Kidney (tissue), 14 donors: Measurements from ENCODE around the gene ACYP1. TPM values are rescaled to one million over a fixed set of nuclear protein-coding genes. Genes with fewer than 3 reads are reported as not detected.

ENCODE experiments used
- DNase-seq, 5 donors: peaks; one replicate each; pipeline ENCODE4 v3.0.0-alpha.2; 2013 to 2020
- FAIRE-seq: peaks from 2 replicates; lab custom pipeline; 2012; peaks lifted over from hg19 to GRCh38; lab: Jason Lieb, UNC
- H3K27ac ChIP-seq, 2 donors: one replicate each; pipeline ENCODE4 v1.7.0; 2013; ENCODE audit warnings: low read depth in 2 of 2, low read length in 2 of 2, inconsistent platforms in 1 of 2
- H3K27me3 ChIP-seq: one replicate; pipeline ENCODE4 v1.7.1; 2013; ENCODE audit warnings: low read length, inconsistent platforms; ENCODE audit not compliant: control insufficient read depth, insufficient read depth
- H3K36me3 ChIP-seq, 3 donors: one replicate each; pipeline versions ENCODE4 v1.7.0 to v1.7.1; 2013; ENCODE audit warnings: low read length in 3 of 3, control low read depth in 1 of 3, inconsistent platforms in 1 of 3; ENCODE audit not compliant: insufficient read depth in 3 of 3, control insufficient read depth in 2 of 3
- H3K4me1 ChIP-seq, 3 donors: one replicate each; pipeline versions ENCODE4 v1.7.0 to v1.7.1; 2013; ENCODE audit warnings: low read length in 3 of 3, inconsistent platforms in 1 of 3, low read depth in 1 of 3; ENCODE audit not compliant: control insufficient read depth in 2 of 3, insufficient read depth in 2 of 3
- H3K4me3 ChIP-seq, 3 donors: one replicate each; pipeline versions ENCODE4 v1.7.0 to v1.8.1; 2013; ENCODE audit warnings: low read length in 3 of 3, control low read depth in 1 of 3, inconsistent platforms in 1 of 3
- H3K9ac ChIP-seq, 3 donors: one replicate each; pipeline versions ENCODE4 v1.7.0 to v1.7.1; 2013; ENCODE audit warnings: low read length in 3 of 3, control low read depth in 1 of 3, inconsistent platforms in 1 of 3
- H3K9me3 ChIP-seq, 3 donors: one replicate each; pipeline versions ENCODE4 v1.7.0 to v1.7.1; 2013; ENCODE audit warnings: low read length in 3 of 3, control low read depth in 1 of 3, inconsistent platforms in 1 of 3; ENCODE audit not compliant: control insufficient read depth in 2 of 3, insufficient read depth in 1 of 3
- CTCF ChIP-seq: IDR thresholded peaks from 3 replicates; pipeline ENCODE4 v1.5.1; 2012; ENCODE audit warnings: mild to moderate bottlenecking, moderate library complexity, borderline replicate concordance; ENCODE audit not compliant: insufficient read depth; ENCODE audit errors: extremely low read depth
- intact Hi-C: fragments of 100-400 bp; cut with DNase I; formaldehyde crosslinking; loops from one replicate; pipeline ENCODE4 v1.11.1; 2022
- polyA plus RNA-seq: library from polyadenylated mRNA; stranded (reverse); fragments of 350-450 nt; fragmentation: Illumina TruSeq; extraction: RNeasy Lipid Tissue Mini Kit (QIAGEN cat#74804); gene quantifications from one replicate; pipeline ENCODE4 v1.2.3, GENCODE V29; 2014; ENCODE audit warnings: low read depth, low replicate concordance; ENCODE audit not compliant: insufficient read depth
- total RNA-seq: library from RNA; stranded (reverse); fragmentation: NEBNext Ultra II Directional; extraction: Animal tissue kit (Norgen Biotek cat#: 25700); gene quantifications from one replicate; pipeline ENCODE4 v1.2.1, GENCODE V29; 2021
- donor health status: control.
- donor health status: control.
- donor health status: control.
- donor health status: control.
- donor health status: control.
- donor health status: DM: yes; HTN: yes; CAD: no.
- donor health status: Normal renal cell carcinoma (clear cell type).

The ACYP1 gene
- total and polyA plus RNA-seq, 2 donors from 2014 or later = 16.8 to 20.6 TPM

DNA sequence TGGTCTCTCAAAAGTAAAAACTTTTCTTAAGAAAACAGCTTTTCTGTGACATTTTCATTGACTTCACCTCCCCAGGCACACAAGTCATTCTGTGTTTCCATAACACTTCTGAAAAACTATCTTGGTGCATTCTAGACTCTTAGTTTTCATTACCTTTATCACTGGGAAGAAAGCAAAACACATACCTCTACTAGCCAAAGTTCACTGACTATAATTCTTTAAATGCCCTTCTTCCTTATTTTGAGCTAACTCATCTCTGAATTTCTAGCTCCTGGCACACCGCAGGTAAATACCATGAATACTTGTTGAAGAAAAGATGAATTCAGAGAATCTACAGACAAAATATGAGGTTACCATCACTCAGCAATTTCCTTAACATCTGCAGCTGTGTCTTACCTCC lies 33.7 kb downstream of the ACYP1 start:
- TF ChIP-seq CTCF = no peak
- peaks cover 0 to 20% (median 13%) of the 10 kb centered on the region in 3 donors for H3K36me3 ChIP-seq
- no peak overlapping the region for H3K9ac ChIP-seq
- H3K9me3 ChIP-seq = no peaks in the 10 kb centered on the region
- intact Hi-C loops = no loop called here
- H3K27me3 ChIP-seq = no peaks in the 10 kb centered on the region
- H3K4me1 ChIP-seq = no peaks in the 10 kb centered on the region
- no peak for FAIRE-seq
- H3K4me3 ChIP-seq = no peak overlapping the region
- DNase-seq = no peak
- no peak overlapping the region for H3K27ac ChIP-seq

DNA sequence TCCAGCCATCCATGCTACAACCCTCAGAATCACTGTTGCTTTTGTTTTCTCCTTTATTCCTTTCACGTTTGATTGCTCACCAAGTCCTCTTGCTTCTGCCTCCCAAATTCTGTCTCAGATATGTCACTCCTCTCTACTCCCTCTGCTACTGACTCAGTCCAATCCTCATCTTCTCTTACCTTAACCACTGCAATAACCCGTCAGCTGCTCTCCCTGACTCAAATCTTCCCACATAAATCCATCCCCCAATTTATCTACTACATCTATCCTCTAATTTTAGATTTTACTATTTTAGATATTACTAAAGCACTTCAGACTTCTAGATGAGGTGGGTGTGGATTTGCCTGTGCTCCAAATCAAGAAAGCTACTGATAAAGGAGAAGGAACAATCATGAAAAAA lies 37.9 kb downstream of the ACYP1 start:
- no peaks in the 10 kb centered on the region for H3K27me3 ChIP-seq
- FAIRE-seq = no peak
- peaks cover 0 to 34% (median 18%) of the 10 kb centered on the region in 3 donors for H3K36me3 ChIP-seq
- H3K27ac ChIP-seq = no peak overlapping the region
- H3K9me3 ChIP-seq = no peaks in the 10 kb centered on the region
- H3K9ac ChIP-seq = no peak overlapping the region
- no peak overlapping the region for H3K4me3 ChIP-seq
- no peak for TF ChIP-seq CTCF
- H3K4me1 ChIP-seq = no peaks in the 10 kb centered on the region
- intact Hi-C loops = no loop called here
- no peak for DNase-seq

GRCh38 chr14:75025082-75025481 lies 38.7 kb downstream of the ACYP1 start:
- Histone ChIP-seq H3K9ac (no peak overlapping the region), H3K27me3 (no peaks in the 10 kb centered on the region), H3K9me3 (no peaks in the 10 kb centered on the region), H3K4me1 (no peaks in the 10 kb centered on the region), H3K4me3 (no peak overlapping the region), H3K27ac (no peak overlapping the region), H3K36me3 (peaks cover 3 to 34% (median 16%) of the 10 kb centered on the region in 3 donors)
- FAIRE-seq (no peak), DNase-seq (no peak)
- TF ChIP-seq CTCF = no peak
- intact Hi-C loops = no loop called here

GRCh38 chr14:75023108-75023507 lies 40.7 kb downstream of the ACYP1 start:
- Histone ChIP-seq H3K36me3 (peaks cover 3 to 34% (median 19%) of the 10 kb centered on the region in 3 donors), H3K4me1 (peaks cover 0 to 5% (median 1%) of the 10 kb centered on the region in 3 donors), H3K4me3 (no peak overlapping the region), H3K9ac (no peak overlapping the region), H3K9me3 (no peaks in the 10 kb centered on the region), H3K27me3 (no peaks in the 10 kb centered on the region), H3K27ac (no peak overlapping the region)
- DNase-seq (no peak), FAIRE-seq (no peak)
- intact Hi-C loops = no loop called here
- no peak for TF ChIP-seq CTCF
